ENCODE results near the gene TMEM42. TPM values are rescaled to one million over a fixed set of nuclear protein-coding genes. Genes with fewer than 3 reads are reported as not detected.
A peak's percentile ranks its signal among the peaks of the same experiment; 100 is the strongest.

Gene TMEM42
- total and polyA plus RNA-seq, 10 of the 15 experiments (the other 5 are each of a cell fraction or from before 2014, with no cell fraction given), result 5.0 to 20.5 (median 12.2) TPM

- no peak for DNase-seq (ENCODE audit: low read depth, low spot score)
- in situ Hi-C loops (cut with MboI) (loop anchor here (5.0 kb wide), 1 partner anchor 383 kb away; no protein-coding TSS in a partner anchor), intact Hi-C loops (cut with micrococcal nuclease; ENCODE audit: unreplicated experiment) (loop anchor here (1.0 to 2.0 kb wide), 2 partner anchors 382 to 592 kb away; no protein-coding TSS in a partner anchor)
- BruUV-seq (replicated peaks), result no TSS peak
- Histone ChIP-seq H3K4me3 (no peak overlapping the region), H3K36me3 (ENCODE audit: control insufficient read depth in 2 of 2, insufficient read depth in 2 of 2, low read length in 1 of 2) (no peaks in the 10 kb centered on the region; a peak in 1 of 4 replicates), H3K27me3 (replicated peaks in 1 of 2; ENCODE audit: control insufficient read depth in 2 of 2, insufficient read depth in 2 of 2, low read length in 1 of 2) (no peaks in the 10 kb centered on the region), H3K9ac (ENCODE audit: control insufficient read depth, insufficient read depth, low read length) (no peak overlapping the region), H3K4me2 (ENCODE audit: control insufficient read depth, insufficient read depth) (no peak overlapping the region), H3K27ac (ENCODE audit: control insufficient read depth, insufficient read depth) (no peak overlapping the region), H3K9me3 (replicated peaks; ENCODE audit: control insufficient read depth, insufficient read depth, low read length) (no peaks in the 10 kb centered on the region; the same call in 2 of the 3 replicates), H2AFZ (ENCODE audit: control insufficient read depth, low read depth, low read length) (no peak overlapping the region), H3K79me2 (ENCODE audit: control insufficient read depth, insufficient read depth, low read length) (no peaks in the 10 kb centered on the region), H4K20me1 (ENCODE audit: control insufficient read depth, insufficient read depth) (no peaks in the 10 kb centered on the region), H3K4me1 (ENCODE audit: control insufficient read depth, insufficient read depth, low read length) (no peaks in the 10 kb centered on the region)
- ChIA-PET CTCF (interaction anchor here (0.6 to 4.8 kb wide), 23 partner anchors 9 to 384 kb away, joined by 3 to 56 read pairs (median 3); partner anchors contain the start of gene ZNF197), SMC1A (ENCODE audit: uncharacterized antibody, unreplicated experiment) (interaction anchor here (0.7 to 2.9 kb wide), 6 partner anchors 17 to 382 kb away, joined by 3 to 21 read pairs (median 4); no protein-coding TSS in a partner anchor), RAD21 (ENCODE audit: unreplicated experiment) (interaction anchor here (1.7 to 4.0 kb wide), 2 partner anchors 72 to 381 kb away, joined by 6 to 23 read pairs; no protein-coding TSS in a partner anchor), POLR2A (no interaction called here)
- peak; percentile 44; the same call in 1 of the 3 replicates for ATAC-seq
- TF ChIP-seq RAD21 (IDR thresholded peaks at IDR 0.05; ENCODE audit: insufficient read depth, low read depth, low read length) (peak; percentile 41), CTCF (IDR thresholded peaks at IDR 0.05 in 2 of 3, conservative IDR thresholded peaks at IDR 0.05 in 1 of 3; ENCODE audit: control insufficient read depth in 2 of 3, extremely low read depth in 1 of 3, insufficient read depth in 1 of 3, low read depth in 3 of 3, low read length in 3 of 3) (peak; percentile 23 to 39 (median 24); a peak in 3 of 6 replicates), E4F1 (IDR thresholded peaks at IDR 0.05; ENCODE audit: borderline replicate concordance, partially characterized antibody) (no peak)
- no peak for FAIRE-seq
- 95% methylated on average over 4 of the region's 4 CpGs for WGBS (ENCODE audit: insufficient coverage, insufficient replicate concordance, low lambda C conversion rate, missing lambda C conversion rate)
Measured at GRCh38 chr3:44914936-44915335, 53.2 kb downstream of the TMEM42 start.

MicroRNAs encoded within 50 kb of the gene (microRNA counts, 767-probe panel; counts per million panel counts)
- 55.3 counts per million for microRNA hsa-miR-564

Other genes starting within 250 kb of the TMEM42 start
Only the 7 nearest of the 10 such genes appear.
- 0.96 and 1.5 TPM in 2 replicates for gene ZNF502, start 149.3 kb upstream of the TMEM42 start, total RNA-seq (2014; rRNA removed)
- 1.6 and 1.8 TPM in 2 replicates for gene ZNF502, start 149.3 kb upstream of the TMEM42 start, total RNA-seq (2014; rRNA removed; fragmentation: Illumina TruSeq; extraction: Trizol)
- gene ZNF502, start 149.3 kb upstream of the TMEM42 start, total RNA-seq (2021), result 1.2 and 1.4 TPM in 2 replicates
- 0.39 and 0.50 TPM in 2 replicates for gene ZNF502, start 149.3 kb upstream of the TMEM42 start, polyA plus RNA-seq (2011; rRNA removed)
- 1.2 and 1.6 TPM in 2 replicates for gene ZNF502, start 149.3 kb upstream of the TMEM42 start, polyA plus RNA-seq (2014; fragmentation: Illumina TruSeq; extraction: Trizol)
- gene ZNF502, start 149.3 kb upstream of the TMEM42 start, polyA plus RNA-seq (2014; fragmentation: Nextera tagmentation; extraction: Ambion mirVana), result 1 to 10 TPM in 1 of 2 experiments, under 1 TPM in 1; 0.84 to 1.0 TPM
- 0.61 and 0.69 TPM in 2 replicates for gene ZNF502, start 149.3 kb upstream of the TMEM42 start, polyA plus RNA-seq (2014; rRNA removed)
- 1 to 10 TPM; 1.3 to 1.7 TPM for gene ZNF502, start 149.3 kb upstream of the TMEM42 start, polyA plus RNA-seq (2016; fragmentation: Nextera tagmentation; extraction: Ambion mirVana)
- 2.8 and 3.2 TPM in 2 replicates for gene ZNF501, start 132.3 kb upstream of the TMEM42 start, total RNA-seq (2014; rRNA removed)
- 1.5 and 1.9 TPM in 2 replicates for gene ZNF501, start 132.3 kb upstream of the TMEM42 start, total RNA-seq (2014; rRNA removed; fragmentation: Illumina TruSeq; extraction: Trizol)
- 1.8 and 2.0 TPM in 2 replicates for gene ZNF501, start 132.3 kb upstream of the TMEM42 start, total RNA-seq (2021)
- gene ZNF501, start 132.3 kb upstream of the TMEM42 start, polyA plus RNA-seq (2011; rRNA removed), result 3.8 and 5.5 TPM in 2 replicates
- 1.3 and 2.1 TPM in 2 replicates for gene ZNF501, start 132.3 kb upstream of the TMEM42 start, polyA plus RNA-seq (2014; fragmentation: Illumina TruSeq; extraction: Trizol)
- gene ZNF501, start 132.3 kb upstream of the TMEM42 start, polyA plus RNA-seq (2014; fragmentation: Nextera tagmentation; extraction: Ambion mirVana), result under 1 TPM; 0.35 to 0.40 TPM
- gene ZNF501, start 132.3 kb upstream of the TMEM42 start, polyA plus RNA-seq (2014; rRNA removed), result 1.6 TPM in 2 replicates
- gene ZNF501, start 132.3 kb upstream of the TMEM42 start, polyA plus RNA-seq (2016; fragmentation: Nextera tagmentation; extraction: Ambion mirVana), result 1 to 10 TPM; 1.7 TPM
- gene KIAA1143, start 100.3 kb upstream of the TMEM42 start, total RNA-seq (2014; rRNA removed), result 25.3 and 28.7 TPM in 2 replicates
- gene KIAA1143, start 100.3 kb upstream of the TMEM42 start, total RNA-seq (2014; rRNA removed; fragmentation: Illumina TruSeq; extraction: Trizol), result 35.1 and 37.6 TPM in 2 replicates
- gene KIAA1143, start 100.3 kb upstream of the TMEM42 start, total RNA-seq (2021), result 26.6 and 29.7 TPM in 2 replicates
- 19.3 and 30.8 TPM in 2 replicates for gene KIAA1143, start 100.3 kb upstream of the TMEM42 start, polyA plus RNA-seq (2011; rRNA removed)
- gene KIAA1143, start 100.3 kb upstream of the TMEM42 start, polyA plus RNA-seq (2014; fragmentation: Illumina TruSeq; extraction: Trizol), result 34.8 and 47.1 TPM in 2 replicates
- gene KIAA1143, start 100.3 kb upstream of the TMEM42 start, polyA plus RNA-seq (2014; fragmentation: Nextera tagmentation; extraction: Ambion mirVana), result 10 to 100 TPM; 22.5 to 27.1 TPM
- gene KIAA1143, start 100.3 kb upstream of the TMEM42 start, polyA plus RNA-seq (2014; rRNA removed), result 10.8 and 11.4 TPM in 2 replicates
- gene KIAA1143, start 100.3 kb upstream of the TMEM42 start, polyA plus RNA-seq (2016; fragmentation: Nextera tagmentation; extraction: Ambion mirVana), result 10 to 100 TPM; 30.8 to 31.6 TPM
- gene KIF15, start 100.1 kb upstream of the TMEM42 start, total RNA-seq (2014; rRNA removed), result 24.0 and 25.2 TPM in 2 replicates
- gene KIF15, start 100.1 kb upstream of the TMEM42 start, total RNA-seq (2014; rRNA removed; fragmentation: Illumina TruSeq; extraction: Trizol), result 50.1 and 51.8 TPM in 2 replicates
- gene KIF15, start 100.1 kb upstream of the TMEM42 start, total RNA-seq (2021), result 25.7 and 29.3 TPM in 2 replicates
- gene KIF15, start 100.1 kb upstream of the TMEM42 start, polyA plus RNA-seq (2011; rRNA removed), result 25.8 and 44.2 TPM in 2 replicates
- gene KIF15, start 100.1 kb upstream of the TMEM42 start, polyA plus RNA-seq (2014; fragmentation: Illumina TruSeq; extraction: Trizol), result 42.2 and 45.4 TPM in 2 replicates
- gene KIF15, start 100.1 kb upstream of the TMEM42 start, polyA plus RNA-seq (2014; fragmentation: Nextera tagmentation; extraction: Ambion mirVana), result 10 to 100 TPM; 12.3 to 16.3 TPM
- gene KIF15, start 100.1 kb upstream of the TMEM42 start, polyA plus RNA-seq (2014; rRNA removed), result 14.4 and 23.1 TPM in 2 replicates
- gene KIF15, start 100.1 kb upstream of the TMEM42 start, polyA plus RNA-seq (2016; fragmentation: Nextera tagmentation; extraction: Ambion mirVana), result 10 to 100 TPM; 26.2 to 34.0 TPM
- not detected in 2 replicates for gene TGM4, start 12.7 kb downstream of the TMEM42 start, total RNA-seq (2014; rRNA removed)
- gene TGM4, start 12.7 kb downstream of the TMEM42 start, total RNA-seq (2014; rRNA removed; fragmentation: Illumina TruSeq; extraction: Trizol), result not detected in 2 replicates
- not detected in 2 replicates for gene TGM4, start 12.7 kb downstream of the TMEM42 start, total RNA-seq (2021)
- not detected in 2 replicates for gene TGM4, start 12.7 kb downstream of the TMEM42 start, polyA plus RNA-seq (2011; rRNA removed)
- not detected in 2 replicates for gene TGM4, start 12.7 kb downstream of the TMEM42 start, polyA plus RNA-seq (2014; fragmentation: Illumina TruSeq; extraction: Trizol)
- not detected for gene TGM4, start 12.7 kb downstream of the TMEM42 start, polyA plus RNA-seq (2014; fragmentation: Nextera tagmentation; extraction: Ambion mirVana)
- not detected in 2 replicates for gene TGM4, start 12.7 kb downstream of the TMEM42 start, polyA plus RNA-seq (2014; rRNA removed)
- not detected for gene TGM4, start 12.7 kb downstream of the TMEM42 start, polyA plus RNA-seq (2016; fragmentation: Nextera tagmentation; extraction: Ambion mirVana)
- 46.5 and 46.9 TPM in 2 replicates for gene ZDHHC3, start 114.3 kb downstream of the TMEM42 start, total RNA-seq (2014; rRNA removed)
- gene ZDHHC3, start 114.3 kb downstream of the TMEM42 start, total RNA-seq (2014; rRNA removed; fragmentation: Illumina TruSeq; extraction: Trizol), result 29.6 and 32.1 TPM in 2 replicates
- 40.0 and 42.6 TPM in 2 replicates for gene ZDHHC3, start 114.3 kb downstream of the TMEM42 start, total RNA-seq (2021)
- gene ZDHHC3, start 114.3 kb downstream of the TMEM42 start, polyA plus RNA-seq (2011; rRNA removed), result 56.5 and 79.1 TPM in 2 replicates
- 40.3 and 47.8 TPM in 2 replicates for gene ZDHHC3, start 114.3 kb downstream of the TMEM42 start, polyA plus RNA-seq (2014; fragmentation: Illumina TruSeq; extraction: Trizol)
- gene ZDHHC3, start 114.3 kb downstream of the TMEM42 start, polyA plus RNA-seq (2014; fragmentation: Nextera tagmentation; extraction: Ambion mirVana), result 1 to 10 TPM; 6.8 to 7.4 TPM
- 38.1 and 41.5 TPM in 2 replicates for gene ZDHHC3, start 114.3 kb downstream of the TMEM42 start, polyA plus RNA-seq (2014; rRNA removed)
- gene ZDHHC3, start 114.3 kb downstream of the TMEM42 start, polyA plus RNA-seq (2016; fragmentation: Nextera tagmentation; extraction: Ambion mirVana), result 10 to 100 TPM; 39.4 to 42.1 TPM
- gene EXOSC7, start 114.3 kb downstream of the TMEM42 start, total RNA-seq (2014; rRNA removed), result 76.8 and 77.9 TPM in 2 replicates
- 66.7 and 68.5 TPM in 2 replicates for gene EXOSC7, start 114.3 kb downstream of the TMEM42 start, total RNA-seq (2014; rRNA removed; fragmentation: Illumina TruSeq; extraction: Trizol)
- gene EXOSC7, start 114.3 kb downstream of the TMEM42 start, total RNA-seq (2021), result 55.5 and 62.2 TPM in 2 replicates
- 119 and 121 TPM in 2 replicates for gene EXOSC7, start 114.3 kb downstream of the TMEM42 start, polyA plus RNA-seq (2011; rRNA removed)
- gene EXOSC7, start 114.3 kb downstream of the TMEM42 start, polyA plus RNA-seq (2014; fragmentation: Illumina TruSeq; extraction: Trizol), result 46.3 and 58.0 TPM in 2 replicates
- gene EXOSC7, start 114.3 kb downstream of the TMEM42 start, polyA plus RNA-seq (2014; fragmentation: Nextera tagmentation; extraction: Ambion mirVana), result 100 to 1,000 TPM; 159 to 193 TPM
- 71.9 and 72.6 TPM in 2 replicates for gene EXOSC7, start 114.3 kb downstream of the TMEM42 start, polyA plus RNA-seq (2014; rRNA removed)
- 10 to 100 TPM; 88.9 to 94.5 TPM for gene EXOSC7, start 114.3 kb downstream of the TMEM42 start, polyA plus RNA-seq (2016; fragmentation: Nextera tagmentation; extraction: Ambion mirVana)

Data from GM12878 (cell line).